HepG2 (cell line): ENCODE measurements around the gene IL27RA. TPM values are rescaled to one million over a fixed set of nuclear protein-coding genes. Genes with fewer than 3 reads are reported as not detected.

Source experiments
- ATAC-seq: fragments of 200-7000 bp; cut with Tn5 transposase; 3 replicates; pipeline ENCODE4 v1.9.1; 2020; ENCODE audit warnings: mild to moderate bottlenecking, moderate library complexity
- BruUV-seq: library from RNA; stranded (reverse); fragments of 400-500 nt; replicated peaks from 2 replicates; lab custom pipeline; 2021; lab: Mats Ljungman, UMichigan
- CTCF ChIA-PET: fragments of 300-600 bp; formaldehyde crosslinking; extraction: SDS; loops from one replicate; lab custom pipeline; 2021; ENCODE audit warnings: low total read pairs, inconsistent platforms, low intra/inter-chr PET ratio; lab: Yijun Ruan, JAX
- POLR2A ChIA-PET: fragments of 350-600 bp; sonication (Branson Sonifier 250); formaldehyde crosslinking; loops from one replicate; lab custom pipeline; 2020; ENCODE audit warnings: antibody characterized with exemption, inconsistent platforms; lab: Yijun Ruan, JAX
- DNase-seq: peaks from one replicate; pipeline ENCODE4 v3.0.0-alpha.2; 2015; ENCODE audit warnings: low spot score
- FAIRE-seq: peaks from 3 replicates; lab custom pipeline; 2011; peaks lifted over from hg19 to GRCh38; lab: Jason Lieb, UNC
- H2AFZ ChIP-seq: one replicate; pipeline ENCODE4 v1.6.1; 2011; ENCODE audit warnings: low read length, inconsistent platforms
- H3K27ac ChIP-seq: fragments of 300-600 bp; 3 replicates; pipeline ENCODE4 v1.8.0; 2011; ENCODE audit warnings: mixed run types, mild to moderate bottlenecking, mixed read lengths, low read length, inconsistent platforms; ENCODE audit not compliant: insufficient read depth; ENCODE audit errors: extremely low read length
- H3K27me3 ChIP-seq, 2 experiments: fragments of 200-600 bp in 1 of 2; 2 replicates in 1 of 2; 3 replicates in 1 of 2; pipeline versions ENCODE4 v1.6.0 to v1.8.0; 2011; ENCODE audit warnings: low read length in 2 of 2, mild to moderate bottlenecking in 2 of 2, moderate library complexity in 2 of 2, inconsistent platforms in 1 of 2; ENCODE audit not compliant: insufficient read depth in 2 of 2, control insufficient read depth in 1 of 2
- H3K36me3 ChIP-seq, 2 experiments: fragments of 200-600 bp in 1 of 2; replicated peaks in 1 of 2; 2 replicates in 1 of 2; 3 replicates in 1 of 2; pipeline versions ENCODE4 v1.5.1 to v1.8.0; 2011; ENCODE audit warnings: low read length in 2 of 2, inconsistent platforms in 1 of 2; ENCODE audit not compliant: insufficient read depth in 2 of 2, control insufficient read depth in 1 of 2
- H3K4me1 ChIP-seq: 2 replicates; pipeline ENCODE4 v1.5.1; 2012; ENCODE audit warnings: low read length, inconsistent platforms; ENCODE audit not compliant: insufficient read depth
- H3K4me2 ChIP-seq: 2 replicates; pipeline ENCODE4 v1.6.0; 2011; ENCODE audit warnings: low read depth, low read length, inconsistent platforms
- H3K4me3 ChIP-seq, 3 experiments: fragments of 200-600 bp in 1 of 3; sonication (generic), shearing (Covaris generic) in 1 of 3; replicated peaks in 1 of 3; 2 replicates each; pipeline ENCODE4 v1.5.1; 2011 to 2016; ENCODE audit warnings: low read length in 3 of 3, inconsistent platforms in 2 of 3, low read depth in 2 of 3, mild to moderate bottlenecking in 2 of 3, control low read depth in 1 of 3, mixed read lengths in 1 of 3; ENCODE audit not compliant: insufficient read depth in 1 of 3
- H3K79me2 ChIP-seq: one replicate; pipeline ENCODE4 v1.6.1; 2011; ENCODE audit warnings: low read length, inconsistent platforms; ENCODE audit not compliant: insufficient read depth
- H3K9ac ChIP-seq: 2 replicates; pipeline ENCODE4 v1.6.0; 2011; ENCODE audit warnings: mild to moderate bottlenecking, low read depth, low read length, inconsistent platforms; ENCODE audit not compliant: insufficient read depth
- H3K9me3 ChIP-seq: 2 replicates; pipeline ENCODE4 v1.5.1; 2012; ENCODE audit warnings: mild to moderate bottlenecking, low read length
- H4K20me1 ChIP-seq: 2 replicates; pipeline ENCODE4 v1.6.0; 2011; ENCODE audit warnings: inconsistent platforms, mild to moderate bottlenecking, low read length, moderate library complexity; ENCODE audit not compliant: insufficient read depth
- BHLHE40 ChIP-seq: IDR thresholded peaks from 2 replicates; pipeline ENCODE4 v1.6.1; 2011; ENCODE audit warnings: low read length, improper control_type of control experiment
- TBL1XR1 ChIP-seq: fragments of 150-350 bp; IDR thresholded peaks from 2 replicates; pipeline ENCODE4 v1.6.1; 2014; ENCODE audit warnings: borderline replicate concordance, low read length; ENCODE audit not compliant: partially characterized antibody
- THAP7 ChIP-seq: sonication (generic); formaldehyde crosslinking; IDR thresholded peaks from 2 replicates; pipeline ENCODE4 v1.8.1; 2023; ENCODE audit warnings: mild to moderate bottlenecking, missing genetic modification reagents
- ZNF407 ChIP-seq: sonication (generic); formaldehyde crosslinking; IDR thresholded peaks from one replicate; pipeline ENCODE4 v1.5.1; 2020; ENCODE audit warnings: mild to moderate bottlenecking, missing genetic modification reagents; ENCODE audit errors: not compliant biosample characterization
- ZNF652 ChIP-seq: IDR thresholded peaks from 2 replicates; pipeline ENCODE4 v1.6.1; 2016; ENCODE audit warnings: low read depth, borderline replicate concordance
- ZNF850 ChIP-seq: sonication (generic); formaldehyde crosslinking; conservative IDR thresholded peaks from 2 replicates; pipeline ENCODE4 v1.9.0; 2021; ENCODE audit warnings: mild to moderate bottlenecking, missing genetic modification reagents
- WGBS: methylation state at CpG from one replicate; pipeline ENCODE4 v1.1.6; 2017; ENCODE audit warnings: low lambda C conversion rate; 5-methylcytosine and 5-hydroxymethylcytosine counted together
- in situ Hi-C: cut with HindIII; loops from 2 replicates; pipeline ENCODE4 v1.10.0; 2017; ENCODE audit warnings: low pct_unique_long_range_greater_than_20kb; ENCODE audit not compliant: extremely low pct_ligation_motif_present
- intact Hi-C: fragments of 100-400 bp; cut with micrococcal nuclease; formaldehyde crosslinking; loops from one replicate; pipeline ENCODE4 v1.10.0; 2022; ENCODE audit not compliant: unreplicated experiment
- polyA plus RNA-seq, 8 experiments: library from polyadenylated mRNA; depleted of rRNA in 3 of 8; stranded (reverse) in 7 of 8; unstranded in 1 of 8; fragments of >200 nt; fragmentation: Illumina TruSeq in 4 of 8; extraction: Trizol in 4 of 8; gene quantifications; 2 replicates each; pipeline versions ENCODE4 v1.2.1 to v1.2.3, GENCODE V29; 2011 to 2016; ENCODE audit warnings: low read depth in 4 of 8, missing spikeins in 1 of 8, mixed read lengths in 1 of 8; ENCODE audit not compliant: insufficient read depth in 1 of 8
- total RNA-seq, 5 experiments: library from RNA; depleted of rRNA; stranded (reverse); fragments of >200 nt; fragmentation: Illumina TruSeq; extraction: Trizol; gene quantifications; 2 replicates each; pipeline ENCODE4 v1.2.3, GENCODE V29; 2016; ENCODE audit warnings: low read depth in 1 of 5

The IL27RA gene
- total and polyA plus RNA-seq, 2 of the 13 experiments (the other 11 are each of a cell fraction or from before 2014, with no cell fraction given) = 3.5 to 8.1 TPM

- no peak for TF ChIP-seq ZNF652 (CRISPR knock-in tag)
- TF ChIP-seq, all 625 proteins: peak for 0
- H3K27ac ChIP-seq = no peak overlapping the region
- no peak for FAIRE-seq
These were observed 46.8 kb downstream of the IL27RA start for GRCh38 chr19:14078411-14078810.

GRCh38 chr19:14080887-14081796 is 49.6 kb downstream of the IL27RA start:
- H3K9me3 ChIP-seq = no peaks in the 10 kb centered on the region
- under 1% methylated on average over 36 of the region's 50 CpGs for WGBS
- peaks cover 38% of the 10 kb centered on the region for H3K4me1 ChIP-seq
- peak overlapping the region; percentile 91 for H3K27ac ChIP-seq
- H3K27me3 ChIP-seq = no peaks in the 10 kb centered on the region; a peak in 1 of 5 replicates
- ATAC-seq = peak; percentile 80
- peak; percentile 99 for FAIRE-seq
- no peaks in the 10 kb centered on the region for H4K20me1 ChIP-seq
- peak; percentile 99 for DNase-seq
- peak overlapping the region; percentile 95 for H3K4me2 ChIP-seq
- POLR2A ChIA-PET = interaction anchor here (0.6 to 3.4 kb wide), 15 partner anchors 9 to 1332 kb away, joined by 3 to 14 read pairs (median 4); partner anchors contain the start of genes ASF1B, DCAF15, MISP3 and PRKACA
- peak overlapping the region; percentile 79 to 95 (median 87) for H3K4me3 ChIP-seq
- CTCF ChIA-PET = no interaction called here
- H3K9ac ChIP-seq = peak overlapping the region; percentile 92
- in situ Hi-C loops = no loop called here
- H3K36me3 ChIP-seq = no peaks in the 10 kb centered on the region
- intact Hi-C loops = loop anchor here (1.0 to 5.0 kb wide), 3 partner anchors 9 to 56 kb away; partner anchors contain the start of genes ASF1B, PRKACA and SAMD1
- TSS peak; percentile 94 for BruUV-seq
- H2AFZ ChIP-seq = no peak overlapping the region
- H3K79me2 ChIP-seq = peaks cover 5% of the 10 kb centered on the region
- TF ChIP-seq THAP7 (CRISPR knock-in tag) = no peak
- no peak for TF ChIP-seq ZNF407 (CRISPR knock-in tag)
- TF ChIP-seq TBL1XR1 = peak; percentile 30
- TF ChIP-seq ZNF850 = no peak
- TF ChIP-seq BHLHE40 = no peak

More at GRCh38 chr19:14078411-14078810, 46.8 kb downstream of the IL27RA start:
- H3K36me3 ChIP-seq = no peaks in the 10 kb centered on the region
- intact Hi-C loops = no loop called here
- ChIA-PET CTCF (no interaction called here), POLR2A (interaction anchor here (1.1 to 1.4 kb wide), 2 partner anchors 19 to 58 kb away, joined by 3 read pairs; partner anchors contain the start of gene ASF1B)
- no peaks in the 10 kb centered on the region; a peak in 1 of 5 replicates for H3K27me3 ChIP-seq
- 94% methylated on average over 2 of the region's 2 CpGs for WGBS
- H3K9ac ChIP-seq = no peak overlapping the region
- in situ Hi-C loops = no loop called here
- H3K79me2 ChIP-seq = peaks cover 8% of the 10 kb centered on the region
- H3K4me3 ChIP-seq = no peak overlapping the region
- H3K4me2 ChIP-seq = no peak overlapping the region
- peaks cover 27% of the 10 kb centered on the region for H3K4me1 ChIP-seq
- no peak overlapping the region for H2AFZ ChIP-seq
- no peaks in the 10 kb centered on the region for H4K20me1 ChIP-seq
- no peaks in the 10 kb centered on the region for H3K9me3 ChIP-seq
- ATAC-seq (no peak), DNase-seq (no peak)
- BruUV-seq = no TSS peak
